HepG2 (cell line): ENCODE results near the gene ARL16. TPM values are rescaled to one million over a fixed set of nuclear protein-coding genes. Genes with fewer than 3 reads are reported as not detected.

ENCODE experiments used
- CCAR2 ChIP-seq: fragments of 200-400 bp; formaldehyde crosslinking; optimal IDR thresholded peaks from 2 replicates; pipeline ENCODE3; 2018; ENCODE audit warnings: low read depth, mild to moderate bottlenecking, low read length, moderate library complexity
- ETV5 ChIP-seq: IDR thresholded peaks from 2 replicates; pipeline ENCODE4 v1.6.1; 2018; ENCODE audit warnings: missing biosample characterization, missing genetic modification reagents, inconsistent platforms, borderline replicate concordance
- HOXA5 ChIP-seq: sonication (generic); formaldehyde crosslinking; IDR thresholded peaks from 2 replicates; pipeline ENCODE4 v1.4.0; 2020; ENCODE audit warnings: missing genetic modification reagents
- KDM2A ChIP-seq: sonication (generic); formaldehyde crosslinking; IDR thresholded peaks from 2 replicates; pipeline ENCODE4 v1.4.0; 2020; ENCODE audit warnings: low read depth, missing genetic modification reagents, borderline replicate concordance
- MEIS2 ChIP-seq: sonication (generic); formaldehyde crosslinking; IDR thresholded peaks from 2 replicates; pipeline ENCODE4 v1.9.0; 2021; ENCODE audit warnings: mild to moderate bottlenecking, missing genetic modification reagents
- MIER3 ChIP-seq: IDR thresholded peaks from 2 replicates; pipeline ENCODE4 v1.6.1; 2016; ENCODE audit warnings: missing compliant biosample characterization, borderline replicate concordance
- TBX2 ChIP-seq: sonication (generic); formaldehyde crosslinking; IDR thresholded peaks from 2 replicates; pipeline ENCODE4 v1.5.0; 2020; ENCODE audit warnings: missing genetic modification reagents, mild to moderate bottlenecking, borderline replicate concordance
- TRIM24 ChIP-seq: sonication (generic); formaldehyde crosslinking; IDR thresholded peaks from 2 replicates; pipeline ENCODE4 v1.8.0; 2022; ENCODE audit warnings: mild to moderate bottlenecking, missing genetic modification reagents
- ZBTB46 ChIP-seq: sonication (generic); formaldehyde crosslinking; IDR thresholded peaks from 2 replicates; pipeline ENCODE4 v1.4.0; 2020; ENCODE audit warnings: mild to moderate bottlenecking, missing genetic modification reagents, borderline replicate concordance
- ZMYM4 ChIP-seq: sonication (generic); formaldehyde crosslinking; IDR thresholded peaks from 2 replicates; pipeline ENCODE4 v1.8.1; 2023; ENCODE audit warnings: mild to moderate bottlenecking, missing genetic modification reagents
- ZNF17 ChIP-seq: sonication (generic); formaldehyde crosslinking; IDR thresholded peaks from 2 replicates; pipeline ENCODE4 v1.5.0; 2020; ENCODE audit warnings: mild to moderate bottlenecking, missing genetic modification reagents
- ZNF331 ChIP-seq: sonication (generic); formaldehyde crosslinking; IDR thresholded peaks from 2 replicates; pipeline ENCODE4 v1.4.0; 2020; ENCODE audit warnings: missing genetic modification reagents
- ZNF350 ChIP-seq: sonication (generic); formaldehyde crosslinking; IDR thresholded peaks from 2 replicates; pipeline ENCODE4 v1.4.0; 2020; ENCODE audit warnings: mild to moderate bottlenecking, low read depth, missing genetic modification reagents, borderline replicate concordance
- ZNF574 ChIP-seq: sonication (generic); formaldehyde crosslinking; IDR thresholded peaks from 2 replicates; pipeline ENCODE4 v1.4.0; 2020; ENCODE audit warnings: missing genetic modification reagents
- ZNF709 ChIP-seq: sonication (generic); formaldehyde crosslinking; IDR thresholded peaks from 2 replicates; pipeline ENCODE4 v1.5.0; 2020; ENCODE audit warnings: mild to moderate bottlenecking, missing genetic modification reagents
- polyA plus RNA-seq, 8 experiments: library from polyadenylated mRNA; depleted of rRNA in 3 of 8; stranded (reverse) in 7 of 8; unstranded in 1 of 8; fragments of >200 nt; fragmentation: Illumina TruSeq in 4 of 8; extraction: Trizol in 4 of 8; gene quantifications; 2 replicates each; pipeline versions ENCODE4 v1.2.1 to v1.2.3, GENCODE V29; 2011 to 2016; ENCODE audit warnings: low read depth in 4 of 8, missing spikeins in 1 of 8, mixed read lengths in 1 of 8; ENCODE audit not compliant: insufficient read depth in 1 of 8
- total RNA-seq, 5 experiments: library from RNA; depleted of rRNA; stranded (reverse); fragments of >200 nt; fragmentation: Illumina TruSeq; extraction: Trizol; gene quantifications; 2 replicates each; pipeline ENCODE4 v1.2.3, GENCODE V29; 2016; ENCODE audit warnings: low read depth in 1 of 5
- TF ChIP-seq, protein P1 (sequence below): IDR thresholded peaks from 2 replicates; pipeline ENCODE4 v1.6.1; 2016
- TF ChIP-seq, protein P2 (sequence below): sonication (generic); formaldehyde crosslinking; IDR thresholded peaks from 2 replicates; pipeline ENCODE4 v1.4.0; 2020; ENCODE audit warnings: missing genetic modification reagents
- TF ChIP-seq, protein P3 (sequence below): sonication (generic); formaldehyde crosslinking; IDR thresholded peaks from 2 replicates; pipeline ENCODE4 v1.8.0; 2022; ENCODE audit warnings: mild to moderate bottlenecking, missing genetic modification reagents, borderline replicate concordance

The ARL16 gene
- total and polyA plus RNA-seq, 2 of the 13 experiments (the other 11 are each of a cell fraction or from before 2014, with no cell fraction given), result 20.8 to 30.8 TPM

DNA sequence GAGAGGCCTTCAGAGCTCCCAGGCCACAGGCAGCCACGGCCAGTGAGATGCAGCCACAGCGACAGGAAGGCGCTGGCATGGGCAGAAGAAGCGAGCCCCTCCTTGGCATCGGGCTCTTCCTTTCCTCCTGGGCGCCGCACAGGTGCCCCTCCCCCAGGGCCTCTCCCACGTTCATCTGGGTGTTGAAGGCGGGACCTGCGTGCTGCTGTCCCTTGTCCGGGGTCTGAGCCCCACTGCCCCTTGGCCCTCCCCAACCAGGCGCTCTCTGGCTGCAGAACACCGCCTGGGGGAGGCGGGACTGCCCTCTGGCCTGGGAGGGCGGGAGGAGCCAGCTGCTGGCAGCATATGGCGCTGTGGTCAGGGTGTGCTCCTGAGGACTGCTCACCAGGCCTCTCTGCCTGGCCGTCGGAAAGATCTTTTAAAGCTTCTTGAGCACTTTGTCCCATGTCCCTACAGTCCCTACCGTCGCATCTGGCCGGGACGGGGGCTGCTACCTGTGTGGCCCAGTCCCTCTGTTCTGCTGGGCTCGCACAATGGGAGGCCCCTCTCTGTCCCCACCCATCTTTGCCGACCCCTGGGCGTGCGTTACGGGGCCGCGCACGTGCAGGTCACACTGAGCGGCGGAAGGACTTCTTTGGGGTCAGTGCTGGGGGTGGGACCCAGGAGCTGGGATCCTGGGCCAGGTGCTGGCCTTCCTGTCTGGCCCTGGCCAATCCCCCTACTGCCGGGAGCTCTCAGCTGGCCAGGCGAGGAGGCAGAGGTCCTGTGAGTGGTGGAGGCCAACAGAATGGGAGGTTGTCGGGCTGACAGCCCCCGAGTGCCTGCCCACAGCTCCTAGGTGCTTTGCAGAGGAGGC is 30.2 kb upstream of the ARL16 start (continued):
- TF ChIP-seq, protein P1, sequence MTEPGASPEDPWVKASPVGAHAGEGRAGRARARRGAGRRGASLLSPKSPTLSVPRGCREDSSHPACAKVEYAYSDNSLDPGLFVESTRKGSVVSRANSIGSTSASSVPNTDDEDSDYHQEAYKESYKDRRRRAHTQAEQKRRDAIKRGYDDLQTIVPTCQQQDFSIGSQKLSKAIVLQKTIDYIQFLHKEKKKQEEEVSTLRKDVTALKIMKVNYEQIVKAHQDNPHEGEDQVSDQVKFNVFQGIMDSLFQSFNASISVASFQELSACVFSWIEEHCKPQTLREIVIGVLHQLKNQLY (CRISPR knock-in tag), result peak; percentile 35; the same call in 1 of the 2 replicates
- TF ChIP-seq, protein P2, sequence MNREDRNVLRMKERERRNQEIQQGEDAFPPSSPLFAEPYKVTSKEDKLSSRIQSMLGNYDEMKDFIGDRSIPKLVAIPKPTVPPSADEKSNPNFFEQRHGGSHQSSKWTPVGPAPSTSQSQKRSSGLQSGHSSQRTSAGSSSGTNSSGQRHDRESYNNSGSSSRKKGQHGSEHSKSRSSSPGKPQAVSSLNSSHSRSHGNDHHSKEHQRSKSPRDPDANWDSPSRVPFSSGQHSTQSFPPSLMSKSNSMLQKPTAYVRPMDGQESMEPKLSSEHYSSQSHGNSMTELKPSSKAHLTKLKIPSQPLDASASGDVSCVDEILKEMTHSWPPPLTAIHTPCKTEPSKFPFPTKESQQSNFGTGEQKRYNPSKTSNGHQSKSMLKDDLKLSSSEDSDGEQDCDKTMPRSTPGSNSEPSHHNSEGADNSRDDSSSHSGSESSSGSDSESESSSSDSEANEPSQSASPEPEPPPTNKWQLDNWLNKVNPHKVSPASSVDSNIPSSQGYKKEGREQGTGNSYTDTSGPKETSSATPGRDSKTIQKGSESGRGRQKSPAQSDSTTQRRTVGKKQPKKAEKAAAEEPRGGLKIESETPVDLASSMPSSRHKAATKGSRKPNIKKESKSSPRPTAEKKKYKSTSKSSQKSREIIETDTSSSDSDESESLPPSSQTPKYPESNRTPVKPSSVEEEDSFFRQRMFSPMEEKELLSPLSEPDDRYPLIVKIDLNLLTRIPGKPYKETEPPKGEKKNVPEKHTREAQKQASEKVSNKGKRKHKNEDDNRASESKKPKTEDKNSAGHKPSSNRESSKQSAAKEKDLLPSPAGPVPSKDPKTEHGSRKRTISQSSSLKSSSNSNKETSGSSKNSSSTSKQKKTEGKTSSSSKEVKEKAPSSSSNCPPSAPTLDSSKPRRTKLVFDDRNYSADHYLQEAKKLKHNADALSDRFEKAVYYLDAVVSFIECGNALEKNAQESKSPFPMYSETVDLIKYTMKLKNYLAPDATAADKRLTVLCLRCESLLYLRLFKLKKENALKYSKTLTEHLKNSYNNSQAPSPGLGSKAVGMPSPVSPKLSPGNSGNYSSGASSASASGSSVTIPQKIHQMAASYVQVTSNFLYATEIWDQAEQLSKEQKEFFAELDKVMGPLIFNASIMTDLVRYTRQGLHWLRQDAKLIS (CRISPR knock-in tag), result peak; percentile 56; the same call in 1 of the 2 replicates
- TF ChIP-seq, protein P3, sequence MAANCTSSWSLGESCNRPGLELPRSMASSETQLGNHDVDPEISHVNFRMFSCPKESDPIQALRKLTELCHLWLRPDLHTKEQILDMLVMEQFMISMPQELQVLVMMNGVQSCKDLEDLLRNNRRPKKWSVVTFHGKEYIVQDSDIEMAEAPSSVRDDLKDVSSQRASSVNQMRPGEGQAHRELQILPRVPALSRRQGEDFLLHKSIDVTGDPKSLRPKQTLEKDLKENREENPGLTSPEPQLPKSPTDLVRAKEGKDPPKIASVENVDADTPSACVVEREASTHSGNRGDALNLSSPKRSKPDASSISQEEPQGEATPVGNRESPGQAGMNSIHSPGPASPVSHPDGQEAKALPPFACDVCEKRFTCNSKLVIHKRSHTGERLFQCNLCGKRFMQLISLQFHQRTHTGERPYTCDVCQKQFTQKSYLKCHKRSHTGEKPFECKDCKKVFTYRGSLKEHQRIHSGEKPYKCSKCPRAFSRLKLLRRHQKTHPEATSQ (CRISPR knock-in tag), result peak; percentile 80; the same call in 1 of the 2 replicates
- TF ChIP-seq MIER3 (CRISPR knock-in tag) (peak; percentile 48; the same call in 1 of the 2 replicates), HOXA5 (CRISPR knock-in tag) (peak; percentile 91), ZMYM4 (CRISPR knock-in tag) (peak; percentile 57), MEIS2 (CRISPR knock-in tag) (peak; percentile 61; the same call in 1 of the 2 replicates), ZNF17 (CRISPR knock-in tag) (no peak), TRIM24 (CRISPR knock-in tag) (no peak), ZNF350 (peak; percentile 94), KDM2A (CRISPR knock-in tag) (peak; percentile 76), CCAR2 (no peak), ZBTB46 (CRISPR knock-in tag) (peak; percentile 100), ETV5 (no peak), ZNF331 (CRISPR knock-in tag) (no peak; the same call in 1 of the 2 replicates), ZNF709 (CRISPR knock-in tag) (peak; percentile 91), TBX2 (CRISPR knock-in tag) (peak; percentile 92; the same call in 1 of the 2 replicates), ZNF574 (CRISPR knock-in tag) (peak; percentile 91)
